ENCODE data around the gene AVEN. TPM values are rescaled to one million over a fixed set of nuclear protein-coding genes. Genes with fewer than 3 reads are reported as not detected.

The AVEN gene
- total and polyA plus RNA-seq, 2 of the 4 experiments (the other 2 are of a cell fraction) = 9.1 to 17.6 TPM

GRCh38 chr15:33831646-33832045 lies 207.4 kb downstream of the AVEN start:
- no peak for ATAC-seq (ENCODE audit: low read depth)
- H2BK5ac ChIP-seq (ENCODE audit: low read depth, low read length, poor library complexity, severe bottlenecking) = no peak overlapping the region
- POLR2A ChIA-PET (ENCODE audit: unreplicated experiment) = no interaction called here

More at GRCh38 chr15:33831646-33832045, 207.4 kb downstream of the AVEN start:
- no peak overlapping the region for H3K4me2 ChIP-seq (ENCODE audit: low read depth, low read length)
- H3K18ac ChIP-seq (ENCODE audit: low read depth, low read length) = no peak overlapping the region
- intact Hi-C loops (cut with micrococcal nuclease) = no loop called here
- H3K9me3 ChIP-seq (ENCODE audit: control insufficient read depth, insufficient read depth, low read length) = no peaks in the 10 kb centered on the region
- no peak overlapping the region for H2BK15ac ChIP-seq (ENCODE audit: low read depth, low read length)
- H4K20me1 ChIP-seq (ENCODE audit: insufficient read depth, low read length) = no peaks in the 10 kb centered on the region
- no peak overlapping the region for H3K4ac ChIP-seq (ENCODE audit: low read depth, low read length)
- H3K27ac ChIP-seq (ENCODE audit: insufficient read depth, low read length) = no peak overlapping the region
- H2AFZ ChIP-seq (replicated peaks; ENCODE audit: low read length, poor library complexity) = no peak overlapping the region
- H2BK20ac ChIP-seq (ENCODE audit: low read depth, low read length) = no peak overlapping the region
- no peak overlapping the region for H2AK5ac ChIP-seq (ENCODE audit: low read depth, low read length)
- in situ Hi-C loops (cut with MboI; ENCODE audit: low sequenced_read_pairs) = no loop called here
- H3K27me3 ChIP-seq (ENCODE audit: control insufficient read depth, insufficient read depth, low read length) = peaks cover 1% of the 10 kb centered on the region; the same call in 1 of the 2 replicates
- dilution Hi-C loops (cut with HindIII; ENCODE audit: low sequenced_read_pairs, unreplicated experiment) = no loop called here
- H3K79me1 ChIP-seq (ENCODE audit: low read depth in 1 of 2, low read length in 2 of 2) = no peaks in the 10 kb centered on the region
- H3K9ac ChIP-seq (ENCODE audit: low read depth, low read length) = no peak overlapping the region
- no peaks in the 10 kb centered on the region for H3K4me1 ChIP-seq (ENCODE audit: control insufficient read depth, insufficient read depth, low read length)
- H3K23ac ChIP-seq (ENCODE audit: low read depth, low read length) = no peak overlapping the region
- TF ChIP-seq MAFK (IDR thresholded peaks at IDR 0.05; ENCODE audit: low read depth, low read length) (no peak), USF2 (IDR thresholded peaks at IDR 0.05; ENCODE audit: low read depth, low read length) (no peak), BHLHE40 (IDR thresholded peaks at IDR 0.05; ENCODE audit: low read depth, low read length) (no peak), NFE2L2 (IDR thresholded peaks at IDR 0.05; ENCODE audit: low read depth, low read length) (no peak), FOS (IDR thresholded peaks at IDR 0.05; ENCODE audit: low read depth, low read length) (no peak), RFX5 (IDR thresholded peaks at IDR 0.05; ENCODE audit: low read depth, low read length) (no peak), ELK1 (IDR thresholded peaks at IDR 0.05; ENCODE audit: borderline replicate concordance, low read depth, low read length) (no peak), SMC3 (IDR thresholded peaks at IDR 0.05; ENCODE audit: low read depth, low read length) (no peak), RCOR1 (IDR thresholded peaks at IDR 0.05; ENCODE audit: insufficient replicate concordance, low read length) (no peak), POLR2A (IDR thresholded peaks at IDR 0.05; ENCODE audit: low read depth, low read length) (no peak), MXI1 (IDR thresholded peaks at IDR 0.05; ENCODE audit: borderline replicate concordance, low read depth, low read length) (no peak)
- DNase-seq = no peak
- H4K91ac ChIP-seq (ENCODE audit: insufficient read depth, low read depth, low read length) = no peak overlapping the region
- no peaks in the 10 kb centered on the region for H3K9me1 ChIP-seq (ENCODE audit: insufficient read depth, low read length)
- no peak overlapping the region for H2AK9ac ChIP-seq (replicated peaks; ENCODE audit: low read depth, low read length, poor library complexity)
- no CpG with 5 or more reads among the region's 7 CpGs for WGBS, 2 experiments (ENCODE audit: extremely low coverage in 2 of 2, insufficient read length in 1 of 2)
- CTCF ChIA-PET = no interaction called here
- no peak overlapping the region for H3K56ac ChIP-seq (ENCODE audit: extremely low read depth, insufficient read depth, low read length)
- H2BK120ac ChIP-seq (ENCODE audit: low read depth, low read length) = no peak overlapping the region
- BruUV-seq (replicated peaks) = no TSS peak
- H4K8ac ChIP-seq (ENCODE audit: low read depth in 2 of 2, low read length in 2 of 2) = no peak overlapping the region
- H3K14ac ChIP-seq (replicated peaks; ENCODE audit: low read depth, low read length) = no peak overlapping the region
- H3K36me3 ChIP-seq (ENCODE audit: control insufficient read depth, insufficient read depth, low read length) = no peaks in the 10 kb centered on the region
- no peak overlapping the region for H4K5ac ChIP-seq (ENCODE audit: low read depth, low read length)
- no peak overlapping the region for H3K4me3 ChIP-seq (ENCODE audit: insufficient read depth, low read depth, low read length)

Data from IMR-90 (cell line).